Cardiac muscle cell (in vitro differentiated cells and primary cell): ENCODE data around the gene CCNI. TPM values are rescaled to one million over a fixed set of nuclear protein-coding genes. Genes with fewer than 3 reads are reported as not detected.
A peak's percentile ranks its signal among the peaks of the same experiment; 100 is the strongest.

Experiments used
- DNase-seq, 2 donors: peaks; one replicate each; pipeline versions ENCODE4 v3.0.0 to v3.0.0-alpha.2; 2010 to 2017; ENCODE audit warnings: low read depth in 1 of 2, low spot score in 1 of 2
- H3K27ac ChIP-seq: fragments of 200-600 bp; sonication (generic); 2 replicates; pipeline ENCODE4 v1.5.1; 2016
- H3K27me3 ChIP-seq: fragments of 200-600 bp; sonication (generic); 2 replicates; pipeline ENCODE4 v1.6.0; 2016; ENCODE audit warnings: control low read depth
- H3K36me3 ChIP-seq: fragments of 200-600 bp; sonication (generic); 2 replicates; pipeline ENCODE4 v1.5.1; 2016; ENCODE audit warnings: control low read depth
- H3K4me1 ChIP-seq: fragments of 200-600 bp; sonication (generic); 2 replicates; pipeline ENCODE4 v1.8.1; 2017; ENCODE audit warnings: low read depth, mild to moderate bottlenecking, mixed run types
- H3K4me3 ChIP-seq: fragments of 200-600 bp; sonication (generic); 2 replicates; pipeline ENCODE4 v1.5.1; 2016; ENCODE audit warnings: mild to moderate bottlenecking
- H3K9me3 ChIP-seq: fragments of 200-600 bp; sonication (generic); 2 replicates; pipeline ENCODE4 v1.5.1; 2017; ENCODE audit warnings: low read depth, mild to moderate bottlenecking, control low read depth
- CTCF ChIP-seq: IDR thresholded peaks from 2 replicates; pipeline ENCODE4 v1.5.1; 2012; ENCODE audit warnings: low read depth, mild to moderate bottlenecking, low read length
- polyA plus RNA-seq: library from polyadenylated mRNA; unstranded; fragments of >200 nt; fragmentation: Nextera tagmentation; extraction: Ambion mirVana; gene quantifications from 2 replicates; pipeline ENCODE4 v1.2.1, GENCODE V29; 2016
- total RNA-seq: library from RNA; depleted of rRNA; stranded (reverse); fragments of >200 nt; gene quantifications from 2 replicates; pipeline ENCODE4 v1.2.3, GENCODE V29; 2016

CCNI gene
- total and polyA plus RNA-seq, 2 experiments from 2014 or later, result 129 to 140 TPM

GRCh38 chr4:77052352-77052751, 23.4 kb downstream of the CCNI start:
- Histone ChIP-seq H3K27ac (peak overlapping the region; percentile 56), H3K36me3 (peaks cover 42% of the 10 kb centered on the region), H3K4me1 (no peaks in the 10 kb centered on the region), H3K4me3 (no peak overlapping the region), H3K9me3 (no peaks in the 10 kb centered on the region), H3K27me3 (no peaks in the 10 kb centered on the region)
- peak; percentile 60 for TF ChIP-seq CTCF
- DNase-seq, result peak; percentile 53 to 64

GRCh38 chr4:77050962-77051361, 24.8 kb downstream of the CCNI start:
- TF ChIP-seq CTCF, result no peak
- H3K4me1 ChIP-seq, result no peaks in the 10 kb centered on the region
- no peak overlapping the region for H3K4me3 ChIP-seq
- no peak overlapping the region for H3K27ac ChIP-seq
- no peaks in the 10 kb centered on the region for H3K27me3 ChIP-seq
- peaks cover 40% of the 10 kb centered on the region for H3K36me3 ChIP-seq
- H3K9me3 ChIP-seq, result no peaks in the 10 kb centered on the region
- DNase-seq, result no peak

- peak; percentile 39 for TF ChIP-seq CTCF
- no peaks in the 10 kb centered on the region for H3K27me3 ChIP-seq
- H3K27ac ChIP-seq, result no peak overlapping the region
- no peak overlapping the region for H3K4me3 ChIP-seq
- H3K4me1 ChIP-seq, result peaks cover 14% of the 10 kb centered on the region
- H3K36me3 ChIP-seq, result peaks cover 25% of the 10 kb centered on the region
- DNase-seq, result peak in 1 of 2 donors; percentile 38
- H3K9me3 ChIP-seq, result no peaks in the 10 kb centered on the region
Observed at GRCh38 chr4:77047037-77047436, 28.8 kb downstream of the CCNI start.

- Histone ChIP-seq H3K9me3 (no peaks in the 10 kb centered on the region), H3K27ac (no peak overlapping the region), H3K4me1 (peaks cover 14% of the 10 kb centered on the region), H3K36me3 (peaks cover 20% of the 10 kb centered on the region), H3K27me3 (no peaks in the 10 kb centered on the region), H3K4me3 (no peak overlapping the region)
- peak; percentile 23 to 40 for DNase-seq
- TF ChIP-seq CTCF, result peak; percentile 20
Observed at GRCh38 chr4:77045490-77045889, 30.3 kb downstream of the CCNI start.

- peaks cover 15% of the 10 kb centered on the region for H3K36me3 ChIP-seq
- TF ChIP-seq CTCF, result peak; percentile 65
- peak; percentile 41 to 74 for DNase-seq
- H3K4me1 ChIP-seq, result peaks cover 14% of the 10 kb centered on the region
- H3K4me3 ChIP-seq, result no peak overlapping the region
- no peaks in the 10 kb centered on the region for H3K27me3 ChIP-seq
- H3K27ac ChIP-seq, result peak overlapping the region; percentile 46
- H3K9me3 ChIP-seq, result no peaks in the 10 kb centered on the region
Observed at GRCh38 chr4:77044461-77045150, 31.2 kb downstream of the CCNI start.
